Endothelial cell (in vitro differentiated cells): Measurements from ENCODE around the gene FDX2. TPM values are rescaled to one million over a fixed set of nuclear protein-coding genes. Genes with fewer than 3 reads are reported as not detected.

Source experiments
- DNase-seq: peaks from one replicate; pipeline ENCODE4 v3.0.0; 2021; ENCODE audit warnings: low spot score
- H3K27ac Mint-ChIP-seq: one replicate; pipeline ENCODE4 v1.8.0; 2021; ENCODE audit warnings: mixed read lengths, inconsistent platforms; ENCODE audit not compliant: unreplicated experiment
- H3K27me3 Mint-ChIP-seq: one replicate; pipeline ENCODE4 v1.8.0; 2021; ENCODE audit warnings: mild to moderate bottlenecking, moderate library complexity, mixed read lengths, inconsistent platforms; ENCODE audit not compliant: unreplicated experiment
- H3K36me3 Mint-ChIP-seq: one replicate; pipeline ENCODE4 v1.8.0; 2021; ENCODE audit warnings: mild to moderate bottlenecking, low read depth, mixed read lengths, inconsistent platforms; ENCODE audit not compliant: unreplicated experiment
- H3K4me1 Mint-ChIP-seq: one replicate; pipeline ENCODE4 v1.8.0; 2021; ENCODE audit warnings: mild to moderate bottlenecking, mixed read lengths, inconsistent platforms; ENCODE audit not compliant: unreplicated experiment
- H3K4me3 Mint-ChIP-seq: one replicate; pipeline ENCODE4 v1.8.0; 2021; ENCODE audit warnings: mild to moderate bottlenecking, mixed read lengths, inconsistent platforms; ENCODE audit not compliant: unreplicated experiment
- H3K9me3 Mint-ChIP-seq: one replicate; pipeline ENCODE4 v1.8.0; 2021; ENCODE audit warnings: mixed read lengths, inconsistent platforms; ENCODE audit not compliant: unreplicated experiment
- total RNA-seq: library from RNA; stranded (reverse); fragmentation: NEBNext Ultra II Directional; extraction: Animal tissue kit (Norgen Biotek cat#: 25700); gene quantifications from one replicate; pipeline ENCODE4 v1.2.1, GENCODE V29; 2021; ENCODE audit not compliant: unreplicated experiment
- TF ChIP-seq, protein P1 (sequence below): fragments of 200-600 bp; sonication (generic); IDR thresholded peaks from one replicate; pipeline ENCODE4 v1.5.0; 2021; ENCODE audit warnings: antibody characterized with exemption; ENCODE audit not compliant: unreplicated experiment

Gene FDX2
- total RNA-seq, 1 donor from 2014 or later: 18.9 TPM

DNA sequence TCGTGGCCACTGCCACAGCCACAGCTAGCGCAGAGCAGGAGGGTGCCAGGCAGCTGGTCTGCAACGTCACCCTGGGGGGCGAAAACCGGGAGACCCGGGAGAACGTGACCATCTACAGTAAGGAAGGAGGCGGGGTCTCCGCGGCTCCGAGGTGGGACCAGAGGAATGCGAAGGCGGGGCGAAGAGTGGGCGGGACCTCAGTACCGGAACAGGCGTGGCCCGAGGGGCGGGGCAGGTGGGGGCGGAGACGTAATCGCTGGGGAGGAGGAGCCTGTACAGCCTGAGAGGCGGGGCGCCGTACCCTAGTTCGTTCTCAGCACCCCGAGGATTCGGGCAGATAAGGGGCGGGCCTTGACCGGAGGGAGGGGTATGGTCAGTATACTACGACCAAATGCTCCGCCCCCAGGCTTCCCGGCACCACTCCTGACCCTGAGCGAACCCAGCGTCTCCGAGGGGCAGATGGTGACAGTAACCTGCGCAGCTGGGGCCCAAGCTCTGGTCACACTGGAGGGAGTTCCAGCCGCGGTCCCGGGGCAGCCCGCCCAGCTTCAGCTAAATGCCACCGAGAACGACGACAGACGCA lies 23.5 kb downstream of the FDX2 start:
- TF ChIP-seq, protein P1, sequence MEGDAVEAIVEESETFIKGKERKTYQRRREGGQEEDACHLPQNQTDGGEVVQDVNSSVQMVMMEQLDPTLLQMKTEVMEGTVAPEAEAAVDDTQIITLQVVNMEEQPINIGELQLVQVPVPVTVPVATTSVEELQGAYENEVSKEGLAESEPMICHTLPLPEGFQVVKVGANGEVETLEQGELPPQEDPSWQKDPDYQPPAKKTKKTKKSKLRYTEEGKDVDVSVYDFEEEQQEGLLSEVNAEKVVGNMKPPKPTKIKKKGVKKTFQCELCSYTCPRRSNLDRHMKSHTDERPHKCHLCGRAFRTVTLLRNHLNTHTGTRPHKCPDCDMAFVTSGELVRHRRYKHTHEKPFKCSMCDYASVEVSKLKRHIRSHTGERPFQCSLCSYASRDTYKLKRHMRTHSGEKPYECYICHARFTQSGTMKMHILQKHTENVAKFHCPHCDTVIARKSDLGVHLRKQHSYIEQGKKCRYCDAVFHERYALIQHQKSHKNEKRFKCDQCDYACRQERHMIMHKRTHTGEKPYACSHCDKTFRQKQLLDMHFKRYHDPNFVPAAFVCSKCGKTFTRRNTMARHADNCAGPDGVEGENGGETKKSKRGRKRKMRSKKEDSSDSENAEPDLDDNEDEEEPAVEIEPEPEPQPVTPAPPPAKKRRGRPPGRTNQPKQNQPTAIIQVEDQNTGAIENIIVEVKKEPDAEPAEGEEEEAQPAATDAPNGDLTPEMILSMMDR: no peak
- peak; percentile 58 for DNase-seq
- Mint-ChIP-seq H3K4me3 (no peak overlapping the region), H3K36me3 (peaks cover 8% of the 10 kb centered on the region), H3K4me1 (peaks cover 14% of the 10 kb centered on the region), H3K9me3 (no peaks in the 10 kb centered on the region), H3K27me3 (peaks cover 44% of the 10 kb centered on the region), H3K27ac (no peak overlapping the region)

DNA sequence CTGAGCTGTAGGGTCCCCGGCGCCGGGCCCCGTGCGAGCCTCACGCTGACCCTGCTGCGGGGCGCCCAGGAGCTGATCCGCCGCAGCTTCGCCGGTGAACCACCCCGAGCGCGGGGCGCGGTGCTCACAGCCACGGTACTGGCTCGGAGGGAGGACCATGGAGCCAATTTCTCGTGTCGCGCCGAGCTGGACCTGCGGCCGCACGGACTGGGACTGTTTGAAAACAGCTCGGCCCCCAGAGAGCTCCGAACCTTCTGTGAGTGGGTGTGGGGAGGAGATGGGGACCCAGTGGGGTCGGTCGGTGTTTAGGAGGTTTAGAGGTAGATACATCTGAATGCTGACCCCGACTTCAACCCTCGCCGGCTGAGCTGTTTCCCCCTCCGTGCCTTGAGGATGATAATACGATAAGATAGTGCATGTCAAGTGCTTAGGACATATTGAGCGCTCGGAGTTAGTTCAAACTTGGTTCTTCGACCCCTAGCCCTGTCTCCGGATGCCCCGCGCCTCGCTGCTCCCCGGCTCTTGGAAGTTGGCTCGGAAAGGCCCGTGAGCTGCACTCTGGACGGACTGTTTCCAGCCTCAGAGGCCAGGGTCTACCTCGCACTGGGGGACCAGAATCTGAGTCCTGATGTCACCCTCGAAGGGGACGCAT lies 24.1 kb downstream of the FDX2 start:
- Mint-ChIP-seq H3K27me3 (peaks cover 42% of the 10 kb centered on the region), H3K4me3 (no peak overlapping the region), H3K27ac (no peak overlapping the region), H3K4me1 (peaks cover 14% of the 10 kb centered on the region), H3K9me3 (no peaks in the 10 kb centered on the region), H3K36me3 (peaks cover 8% of the 10 kb centered on the region)
- no peak for DNase-seq
- TF ChIP-seq, protein P1: no peak

DNA sequence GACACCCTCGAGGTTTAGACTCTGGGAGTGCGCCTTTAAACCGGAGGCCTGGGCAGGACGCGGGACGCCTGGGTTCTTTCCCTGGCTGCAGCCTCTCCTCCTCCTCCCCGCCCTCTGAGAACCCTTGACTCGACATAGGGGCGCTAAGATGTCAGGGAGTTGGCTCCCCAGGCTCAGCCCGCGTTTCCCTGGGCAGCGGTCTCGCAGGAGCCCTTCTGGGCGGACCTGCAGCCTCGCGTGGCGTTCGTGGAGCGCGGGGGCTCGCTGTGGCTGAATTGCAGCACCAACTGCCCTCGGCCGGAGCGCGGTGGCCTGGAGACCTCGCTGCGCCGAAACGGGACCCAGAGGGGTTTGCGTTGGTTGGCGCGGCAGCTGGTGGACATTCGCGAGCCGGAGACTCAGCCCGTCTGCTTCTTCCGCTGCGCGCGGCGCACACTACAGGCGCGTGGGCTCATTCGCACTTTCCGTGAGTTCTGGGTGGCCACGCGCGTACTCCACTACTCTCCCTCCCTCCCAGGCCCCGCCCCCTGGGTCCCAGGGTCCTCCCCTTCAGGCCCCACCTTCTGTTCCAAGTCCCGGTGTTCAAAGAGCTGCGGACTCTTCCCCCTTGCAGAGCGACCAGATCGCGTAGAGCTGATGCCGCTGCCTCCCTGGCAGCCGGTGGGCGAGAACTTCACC lies 24.8 kb downstream of the FDX2 start:
- peaks cover 8% of the 10 kb centered on the region for H3K36me3 Mint-ChIP-seq
- H3K4me1 Mint-ChIP-seq: peaks cover 16% of the 10 kb centered on the region
- no peak for DNase-seq
- peaks cover 42% of the 10 kb centered on the region for H3K27me3 Mint-ChIP-seq
- H3K4me3 Mint-ChIP-seq: no peak overlapping the region
- no peak overlapping the region for H3K27ac Mint-ChIP-seq
- TF ChIP-seq, protein P1: no peak
- H3K9me3 Mint-ChIP-seq: no peaks in the 10 kb centered on the region

DNA sequence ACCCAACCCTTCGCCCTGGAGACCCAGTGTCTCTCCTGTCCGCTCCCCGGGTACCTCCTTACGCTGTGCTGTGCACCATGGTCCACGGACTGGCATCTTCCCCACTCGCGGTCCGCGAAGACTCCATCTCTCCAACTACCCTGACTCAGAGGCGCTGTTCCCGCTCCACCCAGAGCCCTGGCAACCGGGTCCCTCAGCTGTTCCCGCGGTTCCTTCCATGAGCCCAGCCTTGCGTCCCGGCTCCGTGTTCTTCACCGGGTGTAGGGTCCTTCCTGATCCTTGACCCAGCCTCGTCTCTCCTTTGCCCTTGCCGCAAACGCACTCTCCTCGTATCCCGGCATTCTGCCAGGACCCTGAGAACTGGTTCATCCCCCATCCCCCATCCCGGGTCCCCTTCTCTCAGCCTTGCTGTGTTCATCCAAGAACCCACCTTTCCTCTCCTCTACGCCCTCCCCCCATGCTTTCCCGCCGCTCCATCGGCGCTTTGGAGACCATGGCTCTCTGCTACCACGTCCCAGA lies 25.4 kb downstream of the FDX2 start:
- Mint-ChIP-seq H3K36me3 (peaks cover 5% of the 10 kb centered on the region), H3K9me3 (no peaks in the 10 kb centered on the region), H3K27ac (no peak overlapping the region), H3K4me3 (no peak overlapping the region), H3K27me3 (peaks cover 37% of the 10 kb centered on the region), H3K4me1 (peaks cover 16% of the 10 kb centered on the region)
- DNase-seq: no peak
- TF ChIP-seq, protein P1: no peak
